Prostate gland (tissue), 2 donors: ENCODE data around the gene TNFAIP8L2. TPM values are rescaled to one million over a fixed set of nuclear protein-coding genes. Genes with fewer than 3 reads are reported as not detected.

Source experiments
- DNase-seq: peaks from one replicate; pipeline ENCODE4 v3.0.0-alpha.2; 2019; ENCODE audit warnings: low spot score
- H3K27ac ChIP-seq, 2 donors: fragments of 200-600 bp; sonication (generic); 2 replicates each; pipeline ENCODE4 v1.5.1; 2017 to 2019
- H3K27me3 ChIP-seq: fragments of 200-600 bp; sonication (generic); replicated peaks from 2 replicates; pipeline ENCODE4 v1.5.1; 2019; ENCODE audit not compliant: insufficient read depth
- H3K36me3 ChIP-seq, 2 donors: fragments of 200-600 bp; sonication (generic); 1 replicate in 1 of 2; 2 replicates in 1 of 2; pipeline versions ENCODE4 v1.5.1 to v1.8.1; 2017 to 2019
- H3K4me1 ChIP-seq: fragments of 200-600 bp; sonication (generic); replicated peaks from 2 replicates; pipeline ENCODE4 v1.5.1; 2019
- H3K4me3 ChIP-seq, 2 donors: fragments of 200-600 bp; sonication (generic); 2 replicates each; pipeline ENCODE4 v1.5.1; 2017 to 2019
- H3K9me3 ChIP-seq: fragments of 200-600 bp; sonication (generic); 2 replicates; pipeline ENCODE4 v1.5.1; 2017
- CTCF ChIP-seq, 4 experiments: fragments of 200-600 bp in 2 of 4; fragments of 450-650 bp in 2 of 4; sonication (generic) in 2 of 4; IDR thresholded peaks; 1 replicate in 3 of 4; 2 replicates in 1 of 4; pipeline ENCODE4 v1.5.1; 2016 to 2019; ENCODE audit warnings: antibody characterized with exemption in 4 of 4, mild to moderate bottlenecking in 2 of 4, moderate library complexity in 2 of 4
- POLR2A ChIP-seq: fragments of 450-650 bp; IDR thresholded peaks from one replicate; pipeline ENCODE4 v1.6.1; 2016; ENCODE audit warnings: antibody characterized with exemption, mild to moderate bottlenecking
- POLR2AphosphoS5 ChIP-seq: sonication (generic); formaldehyde crosslinking; IDR thresholded peaks from one replicate; pipeline ENCODE4 v1.6.1; 2017; ENCODE audit warnings: antibody characterized with exemption
- WGBS: methylation state at CpG from one replicate; pipeline ENCODE4 v1.1.5; 2018; 5-methylcytosine and 5-hydroxymethylcytosine counted together
- intact Hi-C: fragments of 100-400 bp; cut with DNase I; formaldehyde crosslinking; loops from one replicate; pipeline ENCODE4 v1.14.2; 2022
- total RNA-seq, 2 donors: library from RNA; depleted of rRNA; stranded (reverse); fragments of >200 nt; gene quantifications; one replicate each; pipeline ENCODE4 v1.1.0, GENCODE V29; 2016

TNFAIP8L2 gene
- total RNA-seq, 2 donors from 2014 or later, result 1.5 to 2.1 TPM

GRCh38 chr1:151134396-151134795 lies 22.1 kb upstream of the TNFAIP8L2 start:
- H3K36me3 ChIP-seq, result no peaks in the 10 kb centered on the region
- H3K4me3 ChIP-seq, result no peak overlapping the region
- no peaks in the 10 kb centered on the region for H3K4me1 ChIP-seq
- H3K27me3 ChIP-seq, result no peaks in the 10 kb centered on the region
- DNase-seq, result no peak
- WGBS, result 81% methylated on average over 3 of the region's 3 CpGs
- no peaks in the 10 kb centered on the region for H3K9me3 ChIP-seq
- intact Hi-C loops, result no loop called here
- H3K27ac ChIP-seq, result no peak overlapping the region
- TF ChIP-seq CTCF (IDR thresholded peaks at IDR 0.05) (no peak), POLR2AphosphoS5 (no peak), POLR2A (no peak)

GRCh38 chr1:151134991-151135390 lies 21.5 kb upstream of the TNFAIP8L2 start:
- Histone ChIP-seq H3K36me3 (no peaks in the 10 kb centered on the region), H3K4me3 (no peak overlapping the region), H3K9me3 (no peaks in the 10 kb centered on the region), H3K27me3 (no peaks in the 10 kb centered on the region), H3K27ac (no peak overlapping the region), H3K4me1 (no peaks in the 10 kb centered on the region)
- DNase-seq, result no peak
- WGBS, result 94% methylated on average over 7 of the region's 7 CpGs
- TF ChIP-seq POLR2AphosphoS5 (no peak), CTCF (IDR thresholded peaks at IDR 0.05) (no peak), POLR2A (no peak)
- intact Hi-C loops, result no loop called here

- WGBS, result 82% methylated on average over 12 of the region's 12 CpGs
- DNase-seq, result no peak
- Histone ChIP-seq H3K27me3 (no peaks in the 10 kb centered on the region), H3K9me3 (no peaks in the 10 kb centered on the region), H3K4me3 (no peak overlapping the region), H3K4me1 (no peaks in the 10 kb centered on the region), H3K36me3 (no peaks in the 10 kb centered on the region), H3K27ac (no peak overlapping the region)
- TF ChIP-seq CTCF (IDR thresholded peaks at IDR 0.05), result no peak
- no peak for TF ChIP-seq POLR2AphosphoS5
- no peak for TF ChIP-seq POLR2A
- intact Hi-C loops, result no loop called here
Measured at GRCh38 chr1:151135433-151136385, 20.7 kb upstream of the TNFAIP8L2 start.

- no peak for DNase-seq
- 93% methylated on average over 7 of the region's 7 CpGs for WGBS
- Histone ChIP-seq H3K27me3 (no peaks in the 10 kb centered on the region), H3K27ac (no peak overlapping the region), H3K36me3 (no peaks in the 10 kb centered on the region), H3K4me1 (no peaks in the 10 kb centered on the region), H3K9me3 (no peaks in the 10 kb centered on the region), H3K4me3 (no peak overlapping the region)
- TF ChIP-seq POLR2AphosphoS5 (no peak), POLR2A (no peak), CTCF (IDR thresholded peaks at IDR 0.05) (no peak)
- intact Hi-C loops, result no loop called here
Measured at GRCh38 chr1:151137789-151138188, 18.7 kb upstream of the TNFAIP8L2 start.
